CD14-positive monocyte (primary cell): Measurements from ENCODE around the gene MED15. TPM values are rescaled to one million over a fixed set of nuclear protein-coding genes. Genes with fewer than 3 reads are reported as not detected.
A peak's percentile ranks its signal among the peaks of the same experiment; 100 is the strongest.

Source experiments
- DNase-seq, 3 donors: peaks; one replicate each; pipeline ENCODE4 v3.0.0-alpha.2; 2011 to 2022
- H2AFZ ChIP-seq: 2 replicates; pipeline ENCODE4 v1.6.0; 2012; ENCODE audit warnings: mild to moderate bottlenecking, low read depth, low read length, inconsistent platforms; ENCODE audit not compliant: insufficient read depth, poor library complexity, severe bottlenecking
- H3K27ac ChIP-seq, 2 donors: 1 replicate in 1 of 2; 2 replicates in 1 of 2; pipeline ENCODE4 v1.5.1; 2012 to 2013; ENCODE audit warnings: low read length in 2 of 2, control low read depth in 1 of 2, inconsistent platforms in 1 of 2, low read depth in 1 of 2, mild to moderate bottlenecking in 1 of 2
- H3K27me3 ChIP-seq, 2 donors: one replicate each; pipeline versions ENCODE4 v1.6.0 to v1.6.1; 2011 to 2013; ENCODE audit warnings: low read length in 2 of 2; ENCODE audit not compliant: control insufficient read depth in 2 of 2, insufficient read depth in 2 of 2
- H3K36me3 ChIP-seq, 2 donors: replicated peaks in 1 of 2; 1 replicate in 1 of 2; 2 replicates in 1 of 2; pipeline versions ENCODE4 v1.5.1 to v1.6.1; 2012 to 2013; ENCODE audit warnings: low read length in 2 of 2, control low read depth in 1 of 2, inconsistent platforms in 1 of 2, mild to moderate bottlenecking in 1 of 2; ENCODE audit not compliant: insufficient read depth in 2 of 2, control insufficient read depth in 1 of 2
- H3K4me1 ChIP-seq, 2 donors: 1 replicate in 1 of 2; 2 replicates in 1 of 2; pipeline versions ENCODE4 v1.5.1 to v1.6.1; 2012 to 2013; ENCODE audit warnings: low read length in 2 of 2, control low read depth in 1 of 2, inconsistent platforms in 1 of 2, mild to moderate bottlenecking in 1 of 2, moderate library complexity in 1 of 2; ENCODE audit not compliant: insufficient read depth in 2 of 2, control insufficient read depth in 1 of 2
- H3K4me2 ChIP-seq: replicated peaks from 2 replicates; pipeline ENCODE3; 2012; ENCODE audit warnings: low read length, moderate library complexity, mild to moderate bottlenecking; ENCODE audit not compliant: poor library complexity, severe bottlenecking; ENCODE audit errors: extremely low read depth
- H3K4me3 ChIP-seq, 3 experiments: fragments of 200-600 bp in 1 of 3; sonication (generic) in 1 of 3; replicated peaks in 1 of 3; 1 replicate in 2 of 3; 2 replicates in 1 of 3; pipeline ENCODE4 v1.5.1; 2011 to 2013; ENCODE audit warnings: low read length in 3 of 3, mild to moderate bottlenecking in 3 of 3, control low read depth in 2 of 3, low read depth in 2 of 3, inconsistent platforms in 1 of 3, moderate library complexity in 1 of 3
- H3K79me2 ChIP-seq: 2 replicates; pipeline ENCODE4 v1.6.0; 2012; ENCODE audit warnings: mild to moderate bottlenecking, control low read depth, inconsistent platforms, low read length, moderate library complexity; ENCODE audit not compliant: insufficient read depth
- H3K9ac ChIP-seq: 2 replicates; pipeline ENCODE4 v1.6.0; 2017; ENCODE audit warnings: low read length, mild to moderate bottlenecking; ENCODE audit not compliant: insufficient read depth, poor library complexity, severe bottlenecking
- H3K9me3 ChIP-seq, 2 donors: replicated peaks in 1 of 2; 1 replicate in 1 of 2; 2 replicates in 1 of 2; pipeline versions ENCODE4 v1.5.1 to v1.6.1; 2012 to 2013; ENCODE audit warnings: low read length in 2 of 2, control low read depth in 1 of 2; ENCODE audit not compliant: control insufficient read depth in 1 of 2, insufficient read depth in 1 of 2
- H4K20me1 ChIP-seq: 2 replicates; pipeline ENCODE4 v1.6.0; 2012; ENCODE audit warnings: mild to moderate bottlenecking, low read length, control low read depth, moderate library complexity; ENCODE audit not compliant: insufficient read depth
- H3K27ac Mint-ChIP-seq, 7 donors: one replicate each; pipeline ENCODE4 v1.8.0; 2020; ENCODE audit warnings: mild to moderate bottlenecking in 7 of 7, mixed read lengths in 7 of 7, moderate library complexity in 6 of 7, inconsistent platforms in 2 of 7
- H3K27me3 Mint-ChIP-seq, 3 donors: one replicate each; pipeline ENCODE4 v1.8.0; 2021 to 2022; ENCODE audit warnings: low read depth in 3 of 3, mild to moderate bottlenecking in 3 of 3, mixed read lengths in 3 of 3, moderate library complexity in 3 of 3, inconsistent platforms in 1 of 3
- H3K36me3 Mint-ChIP-seq, 2 donors: one replicate each; pipeline ENCODE4 v1.8.0; 2020; ENCODE audit warnings: mixed read lengths in 2 of 2, inconsistent platforms in 1 of 2, mild to moderate bottlenecking in 1 of 2
- H3K4me1 Mint-ChIP-seq: one replicate; pipeline ENCODE4 v1.8.0; 2020; ENCODE audit warnings: mild to moderate bottlenecking, mixed read lengths
- H3K4me3 Mint-ChIP-seq, 2 donors: one replicate each; pipeline ENCODE4 v1.8.0; 2020; ENCODE audit warnings: mild to moderate bottlenecking in 2 of 2, mixed read lengths in 2 of 2, moderate library complexity in 1 of 2
- H3K9me3 Mint-ChIP-seq, 7 donors: one replicate each; pipeline ENCODE4 v1.8.0; 2020 to 2022; ENCODE audit warnings: mixed read lengths in 7 of 7, mild to moderate bottlenecking in 6 of 7, moderate library complexity in 6 of 7, inconsistent platforms in 2 of 7
- CTCF ChIP-seq: fragments of 200-600 bp; IDR thresholded peaks from one replicate; pipeline ENCODE4 v1.8.0; 2022; ENCODE audit warnings: antibody characterized with exemption, mild to moderate bottlenecking
- WGBS: methylation state at CpG from one replicate; pipeline ENCODE4 v1.1.5; 2013; ENCODE audit warnings: missing lambda C conversion rate; ENCODE audit not compliant: insufficient coverage; 5-methylcytosine and 5-hydroxymethylcytosine counted together
- intact Hi-C, 2 donors: fragments of 100-400 bp; cut with micrococcal nuclease; formaldehyde crosslinking; loops; one replicate each; pipeline versions ENCODE4 v1.15.0 to v1.15.1; 2023
- polyA plus RNA-seq, 3 donors: library from polyadenylated mRNA; depleted of rRNA in 1 of 3; unstranded in 2 of 3; stranded (reverse) in 1 of 3; fragments of 300-500 nt in 2 of 3; fragments of >200 nt in 1 of 3; fragmentation: Illumina TruSeq in 2 of 3; gene quantifications; 1 replicate in 2 of 3; 2 replicates in 1 of 3; pipeline ENCODE4 v1.2.3, GENCODE V29; 2012 to 2021

MED15 gene
- polyA plus RNA-seq, 3 donors, result 10.0 to 126 (median 17.8) TPM

GRCh38 chr22:20549232-20549841 lies 41.9 kb downstream of the MED15 start:
- H3K27ac Mint-ChIP-seq, result peak overlapping the region in 5 of 7 donors; percentile 59 to 89 (median 79)
- Histone ChIP-seq H3K79me2 (peaks cover 82% of the 10 kb centered on the region), H3K27ac (peak overlapping the region in 1 of 2 donors; percentile 33), H2AFZ (no peak overlapping the region), H3K27me3 (no peaks in the 10 kb centered on the region), H3K4me1 (peaks cover 0 to 6% of the 10 kb centered on the region in 2 donors), H3K36me3 (peaks cover 47 to 87% of the 10 kb centered on the region in 2 donors), H3K9me3 (no peaks in the 10 kb centered on the region), H3K9ac (no peak overlapping the region), H4K20me1 (peaks cover 100% of the 10 kb centered on the region), H3K4me2 (no peak overlapping the region), H3K4me3 (no peak overlapping the region)
- H3K4me1 Mint-ChIP-seq, result peaks cover 20% of the 10 kb centered on the region
- TF ChIP-seq CTCF, result no peak
- DNase-seq, result no peak
- H3K4me3 Mint-ChIP-seq, result no peak overlapping the region
- H3K9me3 Mint-ChIP-seq, result no peaks in the 10 kb centered on the region
- peaks cover 62 to 77% of the 10 kb centered on the region in 2 donors for H3K36me3 Mint-ChIP-seq
- intact Hi-C loops, result no loop called here
- 0% methylated on average over 1 of the region's 7 CpGs for WGBS
- peaks cover 0 to 2% (median 0%) of the 10 kb centered on the region in 3 donors for H3K27me3 Mint-ChIP-seq

GRCh38 chr22:20550057-20550817 lies 42.8 kb downstream of the MED15 start:
- peaks cover 0 to 6% of the 10 kb centered on the region in 2 donors for H3K4me1 ChIP-seq

More at GRCh38 chr22:20550057-20550817, 42.8 kb downstream of the MED15 start:
- Mint-ChIP-seq H3K27ac (peak overlapping the region in 4 of 7 donors; percentile 30 to 89 (median 62)), H3K9me3 (no peaks in the 10 kb centered on the region), H3K4me3 (no peak overlapping the region), H3K4me1 (peaks cover 20% of the 10 kb centered on the region), H3K27me3 (peaks cover 0 to 2% (median 0%) of the 10 kb centered on the region in 3 donors), H3K36me3 (peaks cover 64 to 77% of the 10 kb centered on the region in 2 donors)
- no peak for TF ChIP-seq CTCF
- Histone ChIP-seq H3K4me3 (no peak overlapping the region), H3K4me2 (no peak overlapping the region), H4K20me1 (peaks cover 100% of the 10 kb centered on the region), H3K27ac (peak overlapping the region in 1 of 2 donors; percentile 33), H3K9me3 (no peaks in the 10 kb centered on the region), H3K27me3 (no peaks in the 10 kb centered on the region), H3K9ac (no peak overlapping the region), H3K79me2 (peaks cover 74% of the 10 kb centered on the region), H3K36me3 (peaks cover 51 to 87% of the 10 kb centered on the region in 2 donors), H2AFZ (no peak overlapping the region)
- DNase-seq, result no peak
- intact Hi-C loops, result no loop called here
- 93% methylated on average over 3 of the region's 8 CpGs for WGBS
